GF-D8 (cell line): ENCODE results near the gene CCDC24.
A peak's percentile ranks its signal among the peaks of the same experiment; 100 is the strongest.

Experiments used
- DNase-seq: peaks from one replicate; lab custom pipeline; 2025; lab: John Stamatoyannopoulos, UW

The CCDC24 gene

DNA sequence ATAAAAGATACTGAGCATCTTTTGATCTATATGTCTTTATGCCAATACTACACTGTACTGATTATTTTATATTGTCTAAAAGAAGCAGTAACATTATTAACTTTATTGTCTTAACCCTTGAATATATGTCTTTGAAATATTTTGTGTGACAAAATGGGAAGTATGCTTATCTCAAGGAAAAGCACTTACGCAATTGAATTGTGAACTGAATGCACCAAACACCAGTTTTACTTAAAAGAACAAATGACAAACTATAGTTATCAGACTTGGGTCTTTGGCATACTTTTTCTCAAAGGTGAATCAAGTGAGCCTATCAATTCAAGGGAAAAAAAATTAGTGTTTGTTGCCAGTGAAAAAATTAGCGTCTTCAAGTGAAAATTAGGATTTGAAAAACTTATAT lies 49.0 kb downstream of the CCDC24 start:
- DNase-seq: peak; percentile 34

DNA sequence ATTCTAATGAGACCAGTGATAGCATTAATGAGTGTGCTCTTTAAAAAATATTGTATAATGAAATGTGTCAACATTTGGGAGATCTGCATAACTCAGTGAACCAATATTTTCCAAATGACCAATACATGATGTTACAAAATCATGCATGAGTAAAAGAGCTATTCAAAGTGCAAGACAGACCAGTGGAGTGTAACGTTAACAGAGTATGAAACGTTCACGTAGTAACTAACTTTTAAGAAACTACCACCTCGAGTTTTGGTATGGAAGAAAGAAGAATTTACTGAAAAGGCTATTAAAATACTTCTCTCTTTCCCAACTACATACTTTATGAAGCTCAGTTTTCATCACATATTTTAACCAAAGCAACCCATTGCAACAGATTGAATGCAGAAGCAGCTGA lies 49.4 kb downstream of the CCDC24 start:
- no peak for DNase-seq

DNA sequence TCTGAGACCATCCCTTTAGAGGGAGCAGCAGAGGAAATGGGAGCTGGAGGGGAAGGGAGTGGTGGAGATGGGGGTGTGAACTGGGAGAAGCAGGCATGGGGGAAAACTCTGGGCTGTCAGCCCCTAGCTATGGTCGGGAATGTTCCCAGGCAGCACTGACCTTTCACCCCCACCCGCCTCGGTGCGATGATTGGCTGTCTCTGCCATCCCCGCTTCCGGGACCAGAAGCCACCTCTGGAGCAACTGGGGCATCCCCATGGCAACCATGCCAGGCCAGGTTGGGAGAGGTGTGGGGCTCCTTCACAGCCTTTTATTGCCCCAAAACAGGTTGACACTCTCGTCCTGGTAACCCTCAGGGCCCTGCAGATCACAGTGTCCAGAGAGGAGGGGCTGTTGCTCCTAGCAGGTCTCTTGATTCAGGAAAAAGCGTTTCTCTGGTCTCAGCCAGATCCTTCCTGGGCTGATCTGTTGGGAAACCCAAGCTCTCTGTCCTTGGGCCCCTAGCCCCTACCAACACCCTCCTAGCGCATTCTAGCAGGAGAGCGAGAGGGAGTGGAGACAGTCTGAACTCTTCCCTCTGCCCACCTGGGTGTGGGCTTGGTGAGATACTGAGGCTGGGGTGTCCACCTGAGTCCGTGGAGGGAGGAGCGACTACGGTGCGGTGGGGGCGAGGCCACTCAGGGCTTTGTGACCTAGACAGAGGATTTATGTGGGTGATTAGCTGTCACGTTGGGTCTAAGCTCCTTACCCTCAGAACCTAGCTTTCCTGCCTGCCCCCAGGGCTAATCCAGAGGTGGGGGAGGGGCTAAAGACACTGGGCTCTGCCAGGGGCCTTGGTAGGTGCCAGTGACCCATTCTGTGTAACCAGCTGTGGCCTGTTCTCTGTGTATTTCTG lies 52.0 kb downstream of the CCDC24 start:
- no peak for DNase-seq

DNA sequence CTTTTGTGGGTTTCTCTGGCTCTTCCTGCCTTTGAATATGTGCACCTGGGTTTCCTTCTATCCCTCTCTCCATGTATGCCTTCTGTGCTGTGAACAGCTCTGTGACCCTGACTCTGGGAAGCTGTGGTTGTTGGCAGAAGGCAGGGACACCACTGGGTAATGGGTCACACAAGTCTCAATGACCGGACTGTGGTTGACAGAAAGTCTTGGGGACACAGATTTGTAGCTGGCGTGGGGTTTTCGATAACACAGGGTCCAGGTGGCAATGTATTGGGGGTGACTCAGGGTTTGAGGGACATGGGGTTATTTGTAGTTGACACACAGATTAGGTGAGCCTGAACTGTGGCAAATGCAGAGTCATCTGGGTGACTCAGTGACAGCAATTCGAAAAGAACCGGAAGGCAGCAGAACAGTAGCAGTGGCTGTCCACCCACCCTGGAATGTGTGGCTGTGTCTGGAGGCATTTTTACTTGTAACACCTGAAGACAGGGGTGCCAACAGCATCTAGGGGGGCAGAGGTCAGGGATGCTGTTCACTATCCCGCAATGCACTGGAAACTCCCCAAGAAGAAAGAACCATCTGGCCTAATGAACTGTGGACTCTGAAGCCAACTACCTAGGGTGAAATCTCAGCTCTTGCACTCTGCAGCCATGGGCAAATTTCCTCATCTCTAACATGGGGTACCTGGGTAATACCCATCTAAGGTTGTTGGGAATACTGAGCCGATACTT lies 52.8 kb downstream of the CCDC24 start:
- no peak for DNase-seq

DNA sequence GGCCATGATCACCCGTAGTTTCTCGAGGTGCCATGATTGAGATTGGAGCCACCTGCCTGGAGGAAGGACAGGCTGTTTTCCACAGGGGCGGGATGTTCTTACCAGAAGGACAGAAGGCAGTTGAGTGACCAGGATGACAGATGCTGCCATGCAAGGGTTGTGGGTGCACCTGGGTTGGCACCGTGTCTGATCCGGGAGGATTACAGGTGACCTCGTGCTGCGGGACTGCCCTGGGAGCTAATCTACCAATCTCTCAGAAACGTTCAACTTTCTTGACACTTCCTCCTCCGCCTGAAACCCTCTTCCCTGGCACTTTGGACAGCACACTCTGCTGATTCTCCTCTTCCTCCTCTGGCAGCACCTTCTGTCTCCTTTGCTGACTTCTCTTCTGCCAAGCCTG lies 53.7 kb downstream of the CCDC24 start:
- DNase-seq: no peak
